DLD1 (cell line): ENCODE data around the gene ZDHHC3.
"Not testable (repeated sequence)": the region's sequence is repeated elsewhere in the genome, so short reads cannot be mapped to it uniquely, and the experiment has no call there.

Experiments
- in situ Hi-C: cut with HindIII; loops from 2 replicates; pipeline ENCODE4 v1.10.0; 2017; ENCODE audit warnings: low sequenced_read_pairs

ZDHHC3 gene

DNA sequence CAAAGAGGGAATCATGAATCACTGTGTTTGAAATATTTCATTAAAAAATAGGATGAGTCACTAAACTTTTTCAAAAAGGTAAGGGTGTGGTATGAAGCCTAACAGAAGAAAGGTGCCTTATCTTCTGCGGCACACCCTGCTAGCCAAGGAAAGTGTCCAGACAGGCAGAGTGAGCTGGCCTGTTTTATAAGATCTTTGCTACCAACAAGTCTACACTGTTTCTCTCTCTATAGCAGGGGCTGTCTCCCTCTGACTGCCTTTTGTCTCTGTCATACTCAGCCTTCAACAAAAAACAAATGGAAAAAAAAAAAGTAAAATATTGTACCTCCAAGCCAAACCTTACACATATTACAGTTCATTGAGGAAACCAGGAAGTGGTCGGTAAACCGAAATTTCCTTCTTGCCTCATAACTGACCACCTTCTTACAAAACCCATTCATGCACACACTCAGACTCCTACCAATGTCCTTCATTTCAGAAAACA is 9.1 kb downstream of the ZDHHC3 start:
- in situ Hi-C loops, result no loop called here

DNA sequence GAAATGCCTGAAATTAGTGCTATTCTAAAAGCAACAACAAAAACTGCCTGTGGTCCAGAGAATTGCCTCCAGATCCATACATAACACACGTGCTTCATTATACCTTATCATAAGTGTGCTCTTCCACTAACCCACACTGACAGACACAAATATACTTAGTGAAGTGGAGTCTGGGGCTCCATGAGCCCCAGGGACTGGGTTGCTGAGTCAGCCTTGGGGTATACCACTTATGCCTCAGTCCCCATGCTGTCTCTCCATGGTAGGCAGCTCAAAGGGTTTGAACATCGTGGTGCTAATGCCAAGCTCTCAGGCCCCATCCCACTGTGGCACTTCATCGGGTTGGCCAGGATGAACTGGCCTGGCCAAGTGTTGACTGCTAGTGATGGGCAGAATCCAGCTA is 10.8 kb downstream of the ZDHHC3 start:
- in situ Hi-C loops, result no loop called here

DNA sequence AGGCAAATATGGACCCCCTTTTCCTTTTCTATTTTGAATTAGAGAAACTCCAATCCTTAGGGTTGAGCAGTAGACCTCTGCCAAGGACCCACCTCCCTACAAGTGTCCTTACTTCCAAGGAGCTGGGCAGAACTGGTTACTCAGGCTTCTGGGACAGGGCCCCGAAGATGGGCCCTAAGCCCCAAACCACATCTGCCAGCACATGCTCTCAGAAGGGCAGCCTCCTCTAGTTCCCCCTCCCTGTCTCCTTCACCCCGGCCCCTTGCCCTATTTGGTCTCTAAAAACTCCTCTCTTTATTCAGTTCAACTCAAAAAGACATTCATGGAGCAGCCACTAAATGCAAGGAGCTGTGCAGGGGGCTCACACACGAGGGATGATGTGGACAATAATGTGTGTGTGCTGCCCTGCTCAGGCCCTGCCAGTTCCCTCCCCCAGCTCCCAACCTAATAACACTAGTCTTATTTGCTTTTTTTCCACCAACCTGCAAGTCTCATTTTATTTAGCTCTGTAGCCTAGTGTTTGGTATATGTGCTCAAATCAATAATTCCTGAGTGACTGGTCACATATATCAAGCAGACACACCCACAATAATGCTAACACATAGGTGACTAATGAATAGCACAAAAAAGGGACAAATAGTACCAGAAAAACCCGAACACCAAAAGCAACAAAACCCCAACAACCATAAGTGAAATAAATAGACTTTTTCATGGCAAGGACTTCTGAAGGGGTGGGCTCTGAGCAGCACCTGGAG is 12.2 kb downstream of the ZDHHC3 start:
- in situ Hi-C loops, result no loop called here

DNA sequence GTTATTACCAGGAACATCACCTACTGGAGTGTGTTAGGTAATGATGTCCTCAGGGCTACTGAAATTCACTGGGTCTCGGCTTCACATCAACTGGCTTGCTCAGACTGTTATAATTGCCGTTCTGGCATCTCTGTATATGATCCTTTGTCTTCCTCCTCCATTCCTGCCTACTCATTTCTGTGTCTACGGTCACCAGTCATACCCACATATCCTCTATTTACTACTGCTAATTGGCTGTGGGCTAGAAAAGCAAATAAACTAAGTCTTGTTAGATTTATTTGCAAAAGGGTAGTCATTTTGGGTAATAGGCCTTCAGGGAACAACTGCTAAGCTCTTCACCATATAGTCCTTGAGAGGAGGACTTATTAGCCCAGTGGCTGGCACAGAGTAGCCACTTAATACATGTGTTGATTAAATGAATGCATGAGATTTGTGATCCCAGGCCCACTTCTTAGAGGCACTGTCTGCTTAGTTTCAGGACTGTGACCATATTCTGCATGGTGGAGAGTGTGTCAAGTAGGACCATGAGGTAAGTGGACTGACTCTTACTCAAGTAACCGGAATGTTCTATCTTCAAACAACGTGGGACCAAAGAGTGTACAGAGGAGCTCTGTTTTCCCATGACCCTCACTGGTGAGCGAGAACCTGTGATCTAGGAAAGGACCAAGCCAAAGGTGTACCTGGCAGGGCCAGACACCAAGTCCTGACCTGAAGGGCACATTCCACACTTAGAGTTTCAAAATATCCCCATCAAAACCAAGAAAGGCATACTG is 13.2 kb downstream of the ZDHHC3 start:
- in situ Hi-C loops, result no loop called here

DNA sequence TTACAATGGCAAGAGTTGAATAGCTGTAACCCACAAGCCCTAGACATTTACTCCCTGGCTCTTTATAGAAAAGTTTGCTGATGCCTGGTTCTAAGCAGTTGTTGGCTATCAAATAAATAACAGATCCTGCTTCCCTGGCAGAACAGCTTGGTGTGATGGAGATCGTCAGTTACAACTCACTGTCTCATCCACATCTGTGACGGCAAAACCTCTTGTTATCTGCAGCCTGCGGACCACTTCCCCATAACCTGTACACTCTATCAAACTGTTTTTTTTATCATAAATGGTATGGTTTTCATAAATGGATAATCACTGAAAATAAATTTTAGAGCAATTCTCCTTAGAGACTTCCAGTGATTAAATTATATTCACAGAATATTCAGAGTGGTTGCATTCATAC is 14.1 kb downstream of the ZDHHC3 start:
- in situ Hi-C loops, result no loop called here

DNA sequence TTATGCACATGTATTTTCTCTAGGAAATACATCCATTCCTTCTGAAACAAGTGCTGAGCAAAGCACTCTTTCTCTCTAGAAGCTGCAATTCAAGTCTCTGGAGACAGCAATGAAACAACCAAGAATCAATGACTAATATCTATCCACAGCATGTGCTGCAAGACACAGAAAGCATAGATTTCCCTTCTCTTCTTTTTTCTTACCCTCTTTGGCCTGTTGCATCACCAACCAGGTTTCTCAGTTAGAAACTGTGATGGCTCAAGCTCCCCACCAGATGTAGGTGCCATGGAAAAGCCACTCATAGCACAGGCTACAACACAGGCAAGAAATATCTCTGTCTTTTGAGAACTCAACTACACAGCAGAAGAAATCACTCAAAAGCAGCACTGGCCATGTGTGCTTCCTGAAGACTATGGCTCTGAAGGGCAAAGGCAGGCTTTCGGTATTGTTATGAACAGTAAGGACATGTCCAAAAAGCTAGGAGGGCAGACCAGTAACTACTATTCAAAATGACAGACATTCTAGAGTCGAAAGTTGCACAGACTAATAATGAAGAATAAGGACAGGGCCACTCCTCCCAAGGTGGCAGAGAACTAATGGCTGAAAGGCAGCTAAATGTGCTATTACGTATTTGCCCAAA is 15.5 kb downstream of the ZDHHC3 start:
- in situ Hi-C loops, result no loop called here

DNA sequence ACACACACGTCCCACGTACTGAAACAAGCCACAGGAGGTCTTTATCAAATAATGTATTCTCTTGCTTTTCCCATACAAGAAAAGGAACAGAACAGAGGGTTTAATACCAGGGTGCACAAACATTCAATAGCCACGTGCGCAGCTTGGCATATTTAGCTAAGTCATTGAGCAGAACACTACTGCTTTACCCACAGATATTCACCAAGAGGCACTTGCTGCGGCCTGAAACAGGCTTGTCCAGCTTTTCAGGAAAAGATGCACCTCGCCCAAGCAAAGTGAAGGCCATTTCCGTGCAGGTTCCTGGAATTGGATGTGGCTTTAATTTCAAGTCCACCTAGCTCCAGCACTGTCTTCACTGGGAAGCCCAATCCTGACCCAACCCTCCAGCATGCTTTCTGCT is 17.6 kb downstream of the ZDHHC3 start:
- in situ Hi-C loops, result no loop called here

DNA sequence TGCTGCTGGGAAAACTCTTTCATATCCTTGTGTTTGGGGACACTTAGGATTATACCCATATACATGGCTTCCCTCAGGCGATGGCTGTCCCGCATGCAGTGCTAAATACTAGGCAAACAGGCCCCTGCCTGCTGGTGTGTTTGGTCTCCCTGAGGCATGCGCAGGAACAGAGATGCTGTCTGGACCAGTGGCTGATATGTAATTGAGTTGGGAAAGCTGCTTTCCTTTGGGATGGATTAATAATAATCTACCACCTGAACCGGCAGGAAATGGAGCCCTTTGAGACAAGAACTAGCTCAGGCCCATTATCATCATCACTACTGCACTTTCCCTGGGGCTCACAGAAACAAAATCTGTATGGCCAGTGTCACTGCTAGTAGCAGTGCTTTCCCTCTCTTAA is 18.0 kb downstream of the ZDHHC3 start:
- in situ Hi-C loops, result no loop called here

DNA sequence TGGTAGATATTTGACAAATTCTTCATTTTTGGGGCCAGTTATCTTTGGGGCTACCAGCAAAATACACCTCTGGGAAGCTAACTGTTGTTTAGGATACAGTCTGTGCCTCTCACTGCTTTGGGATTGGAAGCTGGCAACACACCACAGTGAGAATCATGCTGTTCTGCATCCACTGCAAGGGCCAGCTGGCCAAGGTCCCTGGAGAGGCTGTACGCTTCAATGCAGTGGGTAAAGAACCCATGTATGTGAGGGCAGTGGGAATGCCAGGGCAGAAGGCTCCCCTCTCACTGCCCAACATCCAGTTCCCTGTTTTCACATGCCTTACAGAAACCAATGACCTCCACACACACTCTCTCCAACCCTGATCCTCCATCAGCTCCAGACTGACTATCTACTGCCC is 20.1 kb downstream of the ZDHHC3 start:
- in situ Hi-C loops, result no loop called here

DNA sequence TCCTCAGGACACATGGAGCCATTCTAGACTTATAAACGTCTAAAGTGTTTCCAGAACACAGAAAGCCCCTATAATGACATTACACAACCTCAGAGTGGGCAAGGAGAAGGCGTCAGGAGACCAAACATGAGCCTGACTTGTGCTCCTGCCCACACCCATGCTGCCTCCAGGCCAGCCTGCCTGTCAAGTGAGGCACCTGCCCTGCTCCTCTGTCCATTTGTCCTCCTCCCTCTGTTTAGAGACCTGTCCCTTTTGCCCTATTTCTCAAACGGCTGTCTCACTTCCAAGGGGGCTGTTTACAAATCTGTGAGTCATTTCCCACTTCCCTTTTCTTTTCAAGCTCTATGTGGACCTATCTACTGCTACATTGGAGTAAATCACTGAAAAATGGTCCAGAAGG is 21.0 kb downstream of the ZDHHC3 start:
- in situ Hi-C loops, result no loop called here

DNA sequence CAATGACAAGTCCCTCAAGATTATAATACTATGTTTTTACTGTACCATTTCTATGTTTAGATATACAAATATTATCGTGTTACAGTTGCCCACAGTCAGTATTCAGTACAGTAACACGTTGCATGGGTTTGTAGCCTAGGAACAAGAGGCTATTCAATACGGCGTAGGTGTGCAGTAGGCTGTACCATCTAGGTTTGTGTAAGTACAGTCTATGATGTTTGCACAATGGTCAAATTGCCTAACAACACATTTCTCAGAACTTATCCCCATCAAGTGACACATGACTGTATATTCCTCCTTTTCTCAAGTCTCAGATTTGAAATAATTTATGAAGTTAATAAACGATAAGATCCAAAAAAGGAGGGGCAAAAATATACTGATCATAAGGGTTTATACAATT is 21.7 kb downstream of the ZDHHC3 start:
- in situ Hi-C loops, result no loop called here

DNA sequence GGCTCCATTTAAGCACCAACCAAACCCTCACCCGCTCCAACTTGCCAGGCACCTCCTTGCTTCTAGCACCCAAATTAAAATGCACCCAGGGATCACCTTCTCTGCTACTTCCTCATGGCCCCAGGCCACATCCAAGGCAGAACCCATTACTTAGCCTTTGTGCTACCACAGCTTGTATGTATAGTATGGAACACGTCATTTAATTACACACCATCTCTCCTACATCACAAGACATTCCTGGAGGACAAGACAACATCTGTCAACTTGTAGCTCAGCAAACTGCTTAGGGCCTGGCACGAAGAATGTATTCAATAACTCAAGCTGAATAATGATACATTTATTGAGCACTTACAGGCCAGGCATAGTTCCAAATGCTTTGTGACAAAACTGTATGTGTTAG is 23.3 kb downstream of the ZDHHC3 start:
- in situ Hi-C loops, result no loop called here

DNA sequence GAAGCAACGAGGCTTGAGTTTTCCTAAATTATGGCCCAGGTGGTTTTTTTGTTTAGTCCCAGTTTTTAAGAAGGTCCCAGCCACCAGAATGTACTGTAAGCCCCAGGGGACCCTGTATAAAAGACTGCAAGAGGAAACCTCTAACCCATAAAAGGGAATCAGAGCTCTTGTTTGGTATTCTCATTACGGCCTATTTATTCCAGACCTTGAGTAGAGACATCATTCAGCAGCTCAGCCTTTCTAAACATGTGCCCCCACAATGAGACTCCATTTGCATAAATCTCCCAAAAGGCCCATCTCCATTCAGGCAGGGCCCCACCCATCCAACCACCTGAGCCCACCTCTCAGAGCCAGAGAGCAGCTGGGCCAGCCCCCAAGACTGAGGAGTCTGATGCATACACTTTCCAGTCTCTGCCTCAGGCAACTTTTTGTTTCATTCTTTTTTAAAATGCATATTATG is 25.7 kb downstream of the ZDHHC3 start:
- in situ Hi-C loops, result no loop called here

DNA sequence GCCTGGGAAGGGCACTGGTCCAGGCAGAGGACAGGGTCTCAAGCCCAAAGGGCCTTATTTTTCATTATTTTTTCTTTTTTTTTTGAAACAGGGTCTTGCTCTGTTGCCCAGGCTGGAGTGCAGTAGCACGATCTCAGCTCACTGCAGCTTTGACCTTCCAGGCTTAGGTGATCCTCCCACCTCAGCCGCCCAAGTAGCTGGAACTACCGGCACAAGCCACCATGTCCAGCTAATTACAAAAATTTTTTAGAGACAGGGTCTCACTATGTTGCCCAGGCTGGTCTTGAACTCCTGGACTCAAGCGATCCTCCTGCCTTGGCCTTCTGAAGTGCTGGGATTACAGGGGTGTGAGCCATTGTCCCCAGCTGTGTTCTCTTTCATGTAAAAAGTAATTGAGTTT is 26.2 kb downstream of the ZDHHC3 start:
- in situ Hi-C loops, result not testable (repeated sequence)

DNA sequence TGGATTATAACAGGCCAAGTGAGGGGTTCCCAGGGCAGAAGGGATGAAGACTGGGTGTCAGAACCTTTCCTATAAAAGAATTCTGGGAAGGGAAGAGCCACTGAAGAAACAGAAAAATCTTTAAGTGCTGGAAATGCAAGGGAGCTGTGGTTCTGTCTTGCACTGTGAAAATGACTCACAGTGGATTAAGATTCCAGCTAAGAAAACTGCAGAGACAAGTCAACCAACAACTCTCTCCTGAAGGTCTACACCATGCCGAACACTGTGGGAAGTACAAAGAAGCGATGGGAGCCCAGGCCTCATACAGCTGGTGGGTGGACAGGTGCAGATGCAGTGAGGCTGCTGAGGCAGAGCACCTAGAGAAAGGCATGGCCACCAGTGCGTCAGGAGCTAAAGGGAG is 27.7 kb downstream of the ZDHHC3 start:
- in situ Hi-C loops, result no loop called here

DNA sequence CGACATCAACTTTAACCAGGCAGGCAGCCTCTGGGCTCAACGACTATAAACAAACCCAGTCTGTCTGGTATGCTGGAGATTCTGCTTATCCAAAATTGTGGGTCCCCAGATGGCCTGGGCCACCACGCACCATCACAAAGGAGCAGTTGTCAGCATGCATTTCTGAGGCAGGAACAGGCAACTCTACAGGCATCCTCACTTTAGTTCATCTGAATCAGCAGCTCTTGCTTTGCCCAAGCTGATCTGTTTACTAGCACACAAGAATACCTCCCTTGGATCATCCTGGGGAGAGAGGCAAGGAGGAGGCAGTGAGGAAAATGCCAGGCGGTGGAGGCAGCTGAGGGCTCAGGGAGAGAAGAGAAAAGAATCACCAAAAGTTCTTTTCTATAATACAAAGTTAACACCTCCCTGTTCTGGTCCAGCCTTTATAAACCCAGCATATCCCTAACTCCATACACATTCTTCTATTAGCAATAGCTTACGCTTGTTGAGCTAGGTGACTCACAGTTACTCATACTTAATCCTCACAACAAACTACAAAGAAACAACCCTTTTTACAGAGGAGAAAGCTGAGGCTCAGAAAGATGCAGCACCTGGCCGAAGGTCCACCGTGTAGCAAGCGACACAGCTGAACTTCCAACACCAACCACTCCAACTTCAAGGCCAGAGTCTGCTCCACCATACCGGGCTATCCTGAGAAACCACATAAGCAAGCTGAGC is 33.6 kb downstream of the ZDHHC3 start:
- in situ Hi-C loops, result no loop called here

DNA sequence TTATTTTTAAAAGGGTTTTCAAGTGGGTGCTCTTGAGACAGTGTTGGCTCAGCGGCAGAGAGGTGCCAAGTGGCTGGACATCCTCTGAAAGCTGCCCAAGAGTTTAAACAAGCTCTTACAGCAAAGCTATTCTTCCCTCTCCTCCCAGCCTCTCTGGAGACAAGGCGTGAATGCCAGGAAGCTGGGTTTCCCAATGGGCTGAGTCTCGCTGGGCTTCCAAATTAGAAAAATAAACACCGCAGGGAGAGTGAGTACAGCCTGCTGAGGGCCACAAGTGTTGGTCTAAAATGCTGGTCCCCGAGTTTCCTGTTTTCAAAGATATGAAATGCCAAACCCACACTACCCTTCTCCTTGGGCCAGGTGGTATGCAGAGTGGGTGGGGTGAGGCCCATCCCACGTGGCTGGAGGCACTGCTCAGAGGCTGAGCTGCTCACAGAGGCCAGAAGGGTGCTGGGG is 36.4 kb downstream of the ZDHHC3 start:
- in situ Hi-C loops, result no loop called here

DNA sequence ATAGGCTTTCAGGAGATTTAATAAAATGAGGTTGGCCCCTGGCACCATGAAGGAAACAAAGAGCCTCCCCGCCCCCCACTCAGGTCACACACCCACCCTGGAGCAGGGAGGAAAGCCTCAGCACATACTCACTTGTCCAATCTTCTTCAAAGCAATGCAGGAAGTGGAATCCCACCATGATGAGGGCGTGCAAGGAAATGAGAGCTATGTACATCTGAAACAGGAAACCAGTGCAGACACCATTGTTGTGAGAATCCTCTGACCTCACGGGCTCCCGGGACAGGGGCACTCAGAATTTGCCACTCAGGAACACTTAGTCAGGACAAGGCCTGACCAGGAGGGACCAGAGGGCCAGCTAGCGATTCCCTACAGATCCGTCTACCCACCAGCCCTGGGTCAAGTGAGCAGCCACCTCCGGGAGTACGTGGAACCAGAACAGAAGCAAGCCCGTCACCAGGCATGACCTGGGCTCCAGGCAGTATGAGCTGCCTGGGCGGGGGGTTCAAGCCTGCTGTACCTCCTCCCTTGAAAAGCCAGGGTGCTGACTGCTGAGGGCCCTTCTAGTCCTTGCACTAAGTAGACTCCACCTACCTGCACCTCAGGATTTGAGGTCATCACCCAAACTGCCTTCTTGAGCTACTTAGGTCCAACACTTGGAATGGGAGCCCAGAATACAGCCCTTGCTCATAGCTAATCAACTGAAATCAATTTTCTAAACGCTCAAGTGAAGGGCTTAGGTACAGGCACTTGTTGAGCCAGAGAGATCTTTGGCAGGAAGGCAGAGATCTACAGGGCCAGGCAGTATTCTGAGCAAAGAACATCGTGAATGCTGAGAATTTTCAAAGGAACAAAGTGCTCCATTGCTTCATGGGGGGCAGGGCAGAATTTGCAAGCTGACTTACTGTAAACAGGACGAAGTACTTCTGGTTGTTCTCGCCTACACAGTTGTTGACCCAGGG is 42.7 kb downstream of the ZDHHC3 start:
- in situ Hi-C loops, result no loop called here

DNA sequence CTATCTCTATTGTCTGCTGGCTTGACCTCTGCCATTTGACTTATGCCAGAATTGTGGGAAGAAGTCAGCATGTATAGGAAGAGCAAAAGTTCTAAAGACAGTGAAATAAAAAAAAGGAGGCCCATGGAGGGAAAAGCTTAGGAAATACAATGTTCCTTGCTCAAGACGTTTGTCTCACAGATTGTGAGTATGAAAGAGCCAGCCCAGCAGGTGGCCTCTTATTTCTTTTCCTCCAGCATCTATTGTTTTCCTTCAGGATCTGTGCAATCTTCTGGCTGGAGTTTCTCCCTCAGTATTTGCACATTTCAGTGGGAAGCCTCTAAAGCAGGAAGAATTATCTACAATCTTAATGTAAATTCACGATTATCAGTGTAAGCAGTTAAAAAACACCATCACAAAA is 43.7 kb downstream of the ZDHHC3 start:
- in situ Hi-C loops, result no loop called here

DNA sequence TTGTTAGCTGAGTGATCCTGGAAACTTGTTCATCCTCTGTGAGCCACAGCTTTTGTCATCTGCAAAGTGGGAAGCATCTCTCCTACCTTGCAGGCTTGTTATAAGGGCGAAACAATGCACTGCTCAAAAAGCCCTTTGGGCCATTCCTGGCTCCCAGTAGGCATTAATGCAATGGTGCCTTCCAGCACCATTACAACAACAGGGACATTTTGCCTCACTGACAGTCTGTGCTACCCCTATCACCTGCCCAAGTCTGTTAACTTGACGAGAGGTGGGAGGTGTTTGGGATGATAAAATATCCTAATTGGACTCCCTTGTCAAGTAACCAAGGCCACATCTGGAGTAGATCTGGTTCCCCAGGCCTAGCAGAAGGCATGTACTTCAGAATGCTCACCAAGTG is 44.2 kb downstream of the ZDHHC3 start:
- in situ Hi-C loops, result no loop called here
